Measurements from ENCODE around the gene ACTC1.
"Not testable (repeated sequence)": the region's sequence is repeated elsewhere in the genome, so short reads cannot be mapped to it uniquely, and the experiment has no call there.

ACTC1 gene

DNA sequence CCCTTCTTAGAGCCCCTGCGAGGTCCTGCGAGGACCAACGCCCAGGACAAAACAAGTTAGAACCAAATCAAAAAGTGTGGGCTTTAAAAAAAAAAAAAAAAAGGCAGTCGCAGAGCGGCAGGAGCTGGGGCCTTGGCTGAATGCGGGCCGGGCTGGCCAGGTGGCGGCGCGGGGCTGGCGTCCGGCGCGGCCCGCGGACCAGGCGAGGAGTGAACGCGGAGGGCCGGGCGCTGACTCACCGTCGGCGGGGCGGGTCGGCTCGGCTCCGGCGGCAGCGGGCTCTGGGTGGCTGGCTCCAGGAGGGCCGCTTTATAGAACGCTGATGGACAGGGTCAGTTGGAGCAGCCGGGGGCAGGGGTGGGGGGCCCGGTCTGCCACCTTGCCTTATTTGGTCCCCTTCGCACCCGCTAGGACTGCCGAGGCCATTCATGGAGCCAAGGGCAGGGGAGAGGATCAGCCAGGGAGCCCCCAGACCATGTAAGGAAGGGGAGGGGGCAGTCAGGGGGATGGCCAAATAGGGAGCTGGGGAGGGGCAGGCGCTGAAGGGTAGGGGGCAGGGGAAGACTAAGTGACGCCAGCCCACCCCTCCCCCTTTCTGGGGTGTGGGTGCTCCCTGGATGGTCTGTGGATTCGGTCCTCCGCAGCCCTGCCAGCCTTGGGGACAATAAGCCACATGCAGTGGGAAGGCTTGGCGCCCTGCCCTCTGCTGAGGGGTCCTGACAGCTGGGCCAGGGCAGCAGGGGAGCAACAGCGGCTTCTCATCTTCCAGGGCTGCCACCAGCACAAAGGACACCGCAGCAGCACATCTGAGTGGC, at the start of gene ACTC1:
ACTC1 (minus strand) TSS at position 283 of the 815 bp plus-strand sequence. CDS start 741 bp downstream, outside the sequence.
- no peak for DNase-seq (ENCODE audit: low read depth in 2 of 2, low spot score in 1 of 2)

DNA sequence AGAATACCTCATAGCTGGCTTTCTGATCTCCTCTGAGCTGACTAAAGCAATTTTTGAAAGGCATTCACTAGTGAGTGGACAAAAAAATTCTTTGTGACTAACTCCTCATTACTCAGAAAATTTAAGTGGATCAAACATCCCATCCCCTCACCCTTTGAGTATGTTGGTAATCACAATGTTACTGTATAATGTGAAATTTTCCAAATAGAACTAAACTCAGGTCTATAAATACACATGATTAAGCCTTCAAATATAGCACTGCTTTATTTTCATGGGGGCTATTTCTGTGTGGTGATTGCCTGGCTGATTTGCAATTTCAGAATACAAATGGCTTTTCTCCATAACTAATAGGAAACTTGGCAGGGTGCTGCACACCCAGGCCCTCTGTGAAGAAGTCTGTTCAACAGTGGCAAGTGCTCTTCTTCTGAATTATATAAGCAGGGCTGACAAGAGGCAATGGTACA, 45.9 kb upstream of the ACTC1 start:
- no peak for DNase-seq (ENCODE audit: low read depth in 2 of 2, low spot score in 1 of 2)

DNA sequence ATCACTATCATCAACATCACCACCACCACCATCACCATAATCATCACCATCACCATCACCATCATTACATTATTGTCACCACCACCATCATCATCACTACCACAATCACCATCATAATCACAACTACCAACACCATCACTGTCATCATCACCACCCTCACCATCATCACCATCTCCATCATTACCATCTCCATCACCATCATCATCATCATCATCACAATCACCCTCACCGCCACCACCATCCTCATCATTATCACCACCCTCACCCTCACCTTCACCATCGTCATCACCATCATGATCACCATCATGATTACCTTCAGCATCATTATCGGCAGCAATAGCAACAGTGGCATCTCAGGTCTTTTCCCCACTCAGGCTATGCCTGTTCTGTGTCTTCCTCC, 42.9 kb upstream of the ACTC1 start:
- DNase-seq (ENCODE audit: low read depth in 2 of 2, low spot score in 1 of 2), result no peak

DNA sequence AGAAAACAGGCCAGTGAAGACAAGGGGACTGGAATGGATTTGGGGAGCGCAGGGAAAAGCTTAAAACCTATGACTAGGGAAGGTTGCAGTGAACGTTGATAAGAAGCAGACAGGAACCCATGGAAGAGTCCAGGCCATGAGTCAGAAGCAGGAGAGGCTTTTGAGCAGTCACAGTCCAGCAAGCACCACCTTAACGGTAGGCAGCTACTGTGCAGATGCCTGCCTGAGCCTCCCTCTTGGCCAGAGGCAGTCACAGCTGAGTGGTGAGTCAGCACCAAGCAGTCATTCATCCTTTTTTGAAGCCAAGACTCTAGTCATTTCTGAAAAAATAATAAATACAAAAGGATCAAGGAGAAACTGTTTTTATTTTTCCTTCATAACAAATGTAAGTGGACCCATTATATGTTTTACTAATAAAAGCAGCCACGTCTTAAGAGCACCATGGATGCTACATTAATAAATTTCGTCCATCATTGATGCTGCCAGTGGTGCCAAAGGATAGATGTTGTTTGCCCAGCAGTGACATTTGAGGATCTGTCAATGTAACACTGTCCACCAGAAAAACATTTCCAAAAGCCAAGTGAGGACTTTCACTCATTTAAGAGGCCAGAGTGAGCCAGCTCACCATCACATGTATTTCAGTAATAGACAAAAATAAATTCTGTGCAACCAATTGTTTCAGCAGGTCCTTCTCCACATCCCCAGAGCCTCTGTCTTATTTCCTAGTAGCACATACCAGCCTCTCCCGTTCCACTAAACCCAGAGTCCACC, 42.1 kb upstream of the ACTC1 start:
- DNase-seq (ENCODE audit: low read depth in 2 of 2, low spot score in 1 of 2), result no peak

DNA sequence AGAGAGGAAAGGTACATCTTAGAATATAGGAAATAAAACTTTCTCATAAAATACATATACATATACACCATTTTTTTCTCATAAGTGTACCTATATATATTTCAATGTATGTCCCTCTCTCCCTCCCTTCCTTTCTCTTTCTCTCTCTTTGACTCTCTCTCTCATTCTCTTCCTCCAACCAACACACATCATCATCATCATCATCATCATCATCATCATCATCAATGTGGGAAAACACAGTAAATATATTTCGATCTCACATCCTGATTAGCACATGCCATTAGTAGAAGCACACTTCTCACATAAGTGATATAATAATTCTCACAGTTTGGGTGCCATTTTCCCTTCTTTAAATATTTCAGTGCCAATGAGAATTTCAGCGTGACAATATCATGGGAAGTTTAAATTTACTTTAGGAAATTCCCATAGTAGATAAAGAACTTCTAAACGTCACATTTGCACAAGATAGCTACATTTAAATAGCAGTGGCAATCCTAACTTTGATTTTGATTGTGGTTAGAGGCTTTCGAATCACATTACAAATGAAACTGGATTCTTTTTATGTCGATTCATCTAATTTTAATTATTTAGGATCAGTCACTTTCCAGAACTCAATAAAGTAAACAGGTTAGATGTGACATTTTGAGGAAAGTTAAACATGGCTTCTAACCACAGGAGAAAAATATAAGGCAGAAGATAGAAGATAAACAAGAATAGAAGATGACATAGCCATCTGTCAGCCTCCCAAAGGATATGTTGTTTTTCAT, 33.0 kb upstream of the ACTC1 start:
- DNase-seq (ENCODE audit: low read depth in 2 of 2, low spot score in 1 of 2), result no peak

DNA sequence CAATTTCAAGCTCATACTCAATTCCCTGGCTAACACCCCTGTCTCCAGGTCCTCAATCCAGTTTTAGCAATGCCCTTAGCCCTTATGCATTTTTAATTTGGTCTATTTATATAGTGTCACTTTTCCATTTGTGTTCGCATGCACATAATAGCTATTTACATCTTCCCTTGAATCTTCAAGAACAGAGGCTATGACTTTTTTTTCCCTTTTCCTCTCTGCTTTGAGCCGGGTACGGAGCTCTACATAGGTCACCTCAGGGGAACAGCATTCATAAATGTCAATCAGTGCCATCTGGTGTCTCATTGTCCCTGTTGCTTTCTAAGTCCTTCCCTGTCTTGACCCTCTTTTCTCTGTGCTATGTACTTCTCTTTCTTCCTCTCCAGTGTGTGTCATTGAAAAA, 26.5 kb upstream of the ACTC1 start:
- DNase-seq (ENCODE audit: low read depth in 2 of 2, low spot score in 1 of 2), result no peak

DNA sequence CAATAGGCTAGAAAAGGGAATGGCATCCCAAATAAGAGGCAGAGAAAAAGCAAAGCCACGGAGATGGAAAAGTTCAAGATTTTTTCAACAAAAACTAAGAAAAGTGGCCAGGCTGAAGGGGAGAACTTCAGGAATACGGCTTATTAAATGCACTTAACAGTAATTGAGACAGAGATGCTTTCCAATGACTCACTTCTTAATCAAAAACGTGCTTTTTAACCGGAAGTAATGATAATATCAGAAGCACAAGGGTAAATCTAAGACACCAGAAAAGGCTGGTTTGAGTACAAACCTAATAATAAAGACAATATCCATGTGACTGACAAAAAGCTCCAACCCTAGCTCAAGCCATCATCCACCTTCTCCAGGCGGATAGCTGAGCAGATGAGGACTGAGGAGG, 24.8 kb upstream of the ACTC1 start:
- no peak for DNase-seq (ENCODE audit: low read depth in 2 of 2, low spot score in 1 of 2)

DNA sequence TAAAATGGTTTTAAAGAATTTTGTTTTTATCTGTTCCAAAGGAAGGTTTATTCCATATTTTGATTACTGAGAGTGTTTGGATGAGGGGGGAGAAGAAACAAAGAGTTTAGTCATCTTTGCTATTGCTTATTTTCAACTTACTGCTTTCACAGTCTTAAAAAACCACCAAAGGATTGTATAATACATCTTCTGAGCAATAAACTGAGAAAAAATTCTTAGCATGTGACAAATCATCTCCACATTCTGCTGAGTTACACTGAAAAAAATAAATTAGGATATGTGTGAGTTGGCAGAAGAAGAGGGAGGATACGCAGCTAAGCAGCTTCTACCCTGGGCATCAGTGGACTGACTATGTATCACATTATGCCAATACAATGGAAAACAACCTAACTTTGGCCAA, 23.2 kb upstream of the ACTC1 start:
- DNase-seq (ENCODE audit: low read depth in 2 of 2, low spot score in 1 of 2), result no peak

DNA sequence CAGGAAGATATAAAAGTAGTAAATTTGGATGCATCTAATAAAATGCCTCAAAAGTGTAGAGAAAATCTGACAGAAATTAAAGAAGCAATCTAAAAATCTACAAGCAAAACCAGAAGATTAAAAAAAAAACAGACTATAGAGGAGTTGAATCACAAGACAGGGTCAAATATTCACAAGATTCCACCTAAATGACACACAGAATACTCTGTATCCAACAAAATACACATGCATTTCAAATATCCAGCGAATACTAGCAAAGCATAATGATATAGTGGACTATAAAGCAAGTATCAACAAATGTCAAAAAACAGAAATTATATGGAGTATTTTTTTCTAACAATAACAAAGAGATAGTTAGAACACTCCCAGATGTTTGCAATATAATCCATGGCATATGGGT, 20.5 kb upstream of the ACTC1 start:
- DNase-seq (ENCODE audit: low read depth in 2 of 2, low spot score in 1 of 2), result no peak

DNA sequence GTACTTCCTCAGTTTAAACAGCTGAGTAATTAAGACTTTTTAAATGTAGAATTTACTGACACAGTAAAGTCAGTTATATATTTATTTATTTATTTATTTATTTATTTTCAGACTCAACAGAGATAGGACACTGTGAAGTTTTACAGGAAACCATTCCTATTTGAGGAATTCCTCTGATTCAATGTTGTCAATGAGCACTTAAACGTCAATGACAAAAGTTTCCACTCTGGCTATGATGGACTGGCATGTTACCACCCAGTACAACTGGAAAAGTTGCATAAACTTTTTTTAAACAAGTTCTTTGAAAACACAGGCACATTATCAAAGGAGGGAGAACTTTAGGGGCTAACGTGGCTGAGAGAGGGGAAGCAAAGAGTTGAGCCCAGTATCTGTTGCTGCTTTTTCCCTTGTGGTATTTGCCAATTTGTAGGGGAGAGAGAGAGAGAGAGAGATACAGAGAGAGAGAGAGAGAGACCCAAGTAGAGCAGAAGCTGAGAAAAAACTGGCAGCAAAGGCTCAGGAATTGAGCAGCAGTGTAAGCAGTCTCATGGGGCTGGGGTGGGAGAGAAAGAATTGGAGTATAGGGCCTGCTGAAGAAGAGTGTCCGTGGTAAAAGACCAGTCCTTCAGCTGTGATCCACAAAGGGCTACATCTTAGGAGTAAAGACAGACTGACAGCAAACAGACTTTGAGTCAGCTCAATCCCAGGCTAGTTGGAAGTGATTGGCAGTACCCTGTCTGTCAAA, 18.3 kb upstream of the ACTC1 start:
- no peak for DNase-seq (ENCODE audit: low read depth in 2 of 2, low spot score in 1 of 2)

DNA sequence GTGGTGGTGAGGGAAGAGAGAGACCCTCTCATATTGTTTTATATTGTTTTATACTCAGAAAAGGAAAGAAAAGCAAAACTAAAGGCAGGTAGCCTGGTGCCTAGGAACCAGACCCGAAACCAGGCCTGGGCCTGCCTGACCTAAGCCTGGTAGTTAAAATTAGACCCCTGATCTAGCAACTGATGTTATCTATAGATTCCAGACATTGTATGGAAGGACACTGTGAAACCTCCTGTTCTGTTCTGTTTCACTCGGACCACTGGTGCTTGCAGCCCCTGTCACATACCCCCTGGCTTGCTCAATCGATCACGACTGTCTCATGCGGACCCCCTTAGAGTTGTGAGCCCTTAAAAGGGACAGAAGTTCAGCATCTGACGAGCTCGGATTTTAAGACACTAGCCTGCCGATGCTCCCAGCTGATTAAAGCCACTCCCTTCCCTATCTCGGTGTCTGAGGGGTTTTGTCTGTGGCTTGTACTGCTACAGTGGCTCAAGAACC, 17.6 kb upstream of the ACTC1 start:
- not testable (repeated sequence) for DNase-seq (ENCODE audit: low read depth in 2 of 2, low spot score in 1 of 2)

DNA sequence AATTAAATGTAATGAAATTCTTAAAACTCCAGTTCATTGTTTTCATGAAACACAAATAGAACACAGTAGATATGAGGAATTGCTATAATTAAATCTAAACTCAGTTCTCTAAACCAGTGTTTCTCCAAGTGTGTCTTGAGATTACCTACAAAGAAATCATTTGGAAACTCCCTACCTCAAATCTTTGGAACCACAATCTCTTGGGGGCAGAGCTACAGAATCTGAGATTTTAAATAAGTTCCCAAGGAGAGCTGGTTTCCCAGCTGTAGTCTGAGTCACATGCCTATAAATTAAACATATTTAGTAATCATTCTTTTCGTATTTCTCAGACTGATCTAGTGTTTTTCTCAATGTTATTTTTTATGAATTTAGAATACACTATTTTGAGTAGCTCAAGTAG, 17.0 kb upstream of the ACTC1 start:
- no peak for DNase-seq (ENCODE audit: low read depth in 2 of 2, low spot score in 1 of 2)

DNA sequence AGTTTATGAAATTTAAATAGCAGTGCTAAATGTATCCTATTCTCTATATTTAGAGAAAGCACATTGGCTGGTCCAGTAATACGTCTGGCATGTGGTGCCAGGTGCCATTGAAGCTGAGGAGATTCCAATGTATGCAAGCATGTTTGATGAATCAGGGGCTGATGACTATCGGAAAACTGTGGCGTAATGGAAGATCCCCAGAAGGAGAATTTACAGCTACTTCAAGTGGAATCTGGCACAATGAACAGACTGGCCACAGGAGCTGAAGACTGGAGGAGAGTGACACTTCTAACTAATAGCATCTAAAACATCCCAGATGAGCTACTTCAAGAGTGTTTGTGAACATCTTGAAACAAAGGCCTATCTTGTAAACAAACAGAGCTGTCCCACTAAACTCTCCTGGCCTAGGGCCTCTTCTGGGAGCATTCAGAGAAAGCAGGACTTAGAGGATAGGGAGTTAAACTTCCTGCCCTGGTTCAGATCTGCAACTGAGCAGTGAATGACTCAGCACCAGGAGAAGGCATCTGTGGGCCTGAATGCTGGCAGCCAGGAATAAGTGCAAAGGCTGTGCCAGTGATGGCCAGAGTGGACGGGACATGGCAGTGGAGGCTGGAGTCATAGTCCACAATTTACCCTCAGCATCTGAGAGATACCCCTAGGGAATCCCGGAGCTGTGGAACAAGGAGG, 15.2 kb upstream of the ACTC1 start:
- DNase-seq (ENCODE audit: low read depth in 2 of 2, low spot score in 1 of 2), result no peak

DNA sequence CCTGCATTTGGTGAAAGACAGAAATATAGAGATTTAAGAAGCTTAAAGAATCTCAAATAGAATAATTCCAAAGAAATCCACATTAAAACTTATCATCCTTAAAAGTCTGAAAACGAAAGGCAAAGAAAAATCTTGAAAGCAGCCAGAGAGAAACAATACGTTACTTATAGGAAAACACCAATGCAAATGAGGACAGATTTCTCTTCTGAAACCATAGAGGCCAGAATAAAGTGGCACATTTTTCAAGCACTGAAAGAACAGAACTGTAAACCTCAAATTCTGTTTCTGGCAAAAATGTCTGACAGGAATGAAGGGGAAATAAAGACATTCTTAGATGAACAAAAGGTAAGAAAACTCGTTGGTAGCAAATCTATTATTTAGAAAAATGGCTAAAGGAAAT, 13.8 kb upstream of the ACTC1 start:
- no peak for DNase-seq (ENCODE audit: low read depth in 2 of 2, low spot score in 1 of 2)

DNA sequence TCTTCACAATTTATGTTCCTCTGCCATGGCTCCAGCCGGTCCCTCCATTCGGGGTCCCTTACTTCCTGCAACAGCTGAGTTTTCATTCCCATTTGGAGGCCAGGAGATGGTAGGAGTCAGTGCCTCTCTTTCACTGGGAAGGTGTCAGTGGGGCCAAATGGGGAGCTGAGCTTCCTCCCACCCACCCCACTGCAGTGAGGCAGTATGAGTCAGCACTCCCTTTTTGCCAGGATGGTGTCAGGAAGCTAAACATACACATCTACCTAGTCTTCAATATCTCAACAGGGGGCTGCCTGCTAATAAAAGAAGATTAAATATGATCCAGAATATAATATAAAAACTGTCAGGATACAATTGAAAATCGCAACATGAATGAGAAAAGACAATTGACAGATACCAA, 12.7 kb upstream of the ACTC1 start:
- no peak for DNase-seq (ENCODE audit: low read depth in 2 of 2, low spot score in 1 of 2)

DNA sequence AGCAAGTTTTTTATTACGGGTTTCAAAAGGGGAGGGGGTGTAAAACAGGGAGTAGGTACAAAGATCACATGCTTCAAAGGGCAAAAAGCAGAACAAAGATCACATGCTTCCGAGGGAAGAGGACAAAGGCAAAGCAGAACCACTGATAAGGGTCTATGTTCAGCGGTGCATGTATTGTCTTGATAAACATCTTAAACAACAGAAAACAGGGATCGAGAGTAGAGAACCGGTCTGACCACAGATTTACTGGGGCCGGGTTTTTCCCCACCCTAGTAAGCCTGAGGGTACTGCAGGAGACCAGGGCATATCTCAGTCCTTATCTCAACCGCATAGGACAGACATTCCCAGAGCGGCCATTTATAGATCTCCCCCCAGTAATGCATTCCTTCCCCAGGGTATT, 11.9 kb upstream of the ACTC1 start:
- not testable (repeated sequence) for DNase-seq (ENCODE audit: low read depth in 2 of 2, low spot score in 1 of 2)

DNA sequence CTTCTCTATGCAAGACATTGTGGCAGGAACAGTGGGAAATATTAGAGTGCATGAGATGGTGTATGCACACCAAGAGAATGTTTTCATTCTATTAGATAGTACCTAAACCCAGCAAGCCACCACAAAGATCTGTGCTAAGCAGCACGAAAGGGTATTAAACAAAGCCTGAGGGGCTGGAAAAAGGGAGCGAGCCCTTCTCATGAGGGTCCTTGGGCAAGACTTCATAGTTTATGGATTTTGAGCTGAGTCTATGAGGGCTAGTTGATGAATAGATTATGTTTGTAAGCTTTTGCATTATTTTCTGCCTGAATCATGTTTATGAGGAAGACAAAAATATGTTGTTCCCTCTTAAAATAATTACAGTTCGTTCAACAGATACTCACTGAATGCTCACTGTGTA, 9.4 kb upstream of the ACTC1 start:
- DNase-seq (ENCODE audit: low read depth in 2 of 2, low spot score in 1 of 2), result no peak

DNA sequence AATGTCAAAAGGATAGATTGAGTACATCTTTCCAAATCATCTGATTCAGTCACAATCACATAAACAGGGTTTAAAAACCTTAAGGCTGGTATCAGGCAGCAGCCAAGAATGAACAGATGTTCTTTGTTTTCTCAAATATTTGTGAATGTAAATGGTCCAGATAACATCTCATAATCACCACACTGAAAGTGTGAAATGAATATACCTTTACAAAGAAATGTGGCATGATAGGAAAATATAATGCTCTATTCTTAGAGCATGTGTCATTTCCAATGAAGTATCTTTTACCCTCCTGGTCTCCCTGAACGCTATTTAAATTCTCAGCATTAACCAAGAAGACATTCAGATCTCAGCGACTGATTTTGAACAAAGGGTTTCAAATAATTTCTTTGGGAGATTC, 8.8 kb upstream of the ACTC1 start:
- no peak for DNase-seq (ENCODE audit: low read depth in 2 of 2, low spot score in 1 of 2)

DNA sequence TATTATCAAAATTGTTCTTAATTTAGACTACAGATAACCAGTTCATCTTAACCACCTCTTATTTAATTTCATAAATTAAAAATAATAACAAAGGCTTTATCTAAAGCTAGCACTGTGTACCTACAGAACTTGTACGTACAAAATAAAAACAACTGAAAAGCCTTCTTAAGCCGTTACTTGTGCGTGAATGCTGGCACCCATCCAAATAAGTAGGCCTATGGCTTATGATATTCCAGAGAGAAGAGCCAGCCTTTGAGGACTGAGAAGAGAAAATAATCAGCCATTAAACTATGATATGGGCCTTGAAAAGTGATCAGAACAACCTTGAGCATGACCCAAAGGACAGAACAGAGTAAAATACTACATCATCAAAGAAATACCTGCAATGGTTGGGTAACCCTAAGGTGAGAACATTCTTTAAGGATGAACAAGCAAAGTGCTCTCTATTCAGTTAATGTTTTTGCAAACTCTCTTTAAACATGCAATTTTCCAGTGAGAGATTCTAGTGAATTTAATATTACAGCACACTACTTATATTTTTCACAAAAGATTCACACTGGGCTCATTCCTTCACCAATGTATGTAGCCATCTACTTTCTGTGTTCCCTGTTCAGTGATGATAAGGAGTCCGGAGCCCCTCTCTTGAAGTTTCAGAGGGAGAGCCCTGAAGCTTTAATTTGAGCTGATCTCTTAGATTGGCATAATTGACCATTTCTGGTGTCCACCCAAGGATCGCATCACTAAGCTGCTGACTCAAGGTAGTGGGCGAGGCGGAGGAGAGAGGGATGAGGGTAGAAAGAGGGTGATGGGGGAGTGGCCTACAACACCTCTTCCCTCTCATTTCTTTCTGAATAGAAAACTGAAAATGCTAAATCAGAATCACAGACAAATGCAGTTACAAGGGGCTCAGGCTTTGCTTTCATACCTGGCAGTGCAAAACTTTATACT, 7.7 kb upstream of the ACTC1 start:
- no peak for DNase-seq (ENCODE audit: low read depth in 2 of 2, low spot score in 1 of 2)
